ENCODE results near the gene OTOA.
"Not testable (repeated sequence)": the region's sequence is repeated elsewhere in the genome, so short reads cannot be mapped to it uniquely, and the experiment has no call there.

OTOA gene

GRCh38 chr16:21641916-21642315 lies 21.9 kb upstream of the OTOA start:
- DNase-seq (ENCODE audit: low spot score), result no peak

- no peak for DNase-seq (ENCODE audit: low spot score)
Observed at GRCh38 chr16:21642861-21643260, 20.9 kb upstream of the OTOA start.

- no peak for DNase-seq (ENCODE audit: low spot score)
Observed at GRCh38 chr16:21643785-21644184, 20.0 kb upstream of the OTOA start.

GRCh38 chr16:21644674-21645073 lies 19.1 kb upstream of the OTOA start:
- DNase-seq (ENCODE audit: low spot score), result no peak

GRCh38 chr16:21645261-21645721 lies 18.5 kb upstream of the OTOA start:
- no peak for DNase-seq (ENCODE audit: low spot score)

- no peak for DNase-seq (ENCODE audit: low spot score)
Observed at GRCh38 chr16:21646091-21646490, 17.7 kb upstream of the OTOA start.

GRCh38 chr16:21646721-21647561 lies 16.8 kb upstream of the OTOA start:
- no peak for DNase-seq (ENCODE audit: low spot score)

GRCh38 chr16:21647562-21648164 lies 16.1 kb upstream of the OTOA start:
- no peak for DNase-seq (ENCODE audit: low spot score)

GRCh38 chr16:21649826-21650406 lies 13.9 kb upstream of the OTOA start:
- not testable (repeated sequence) for DNase-seq (ENCODE audit: low spot score)

- no peak for DNase-seq (ENCODE audit: low spot score)
Observed at GRCh38 chr16:21650521-21650920, 13.2 kb upstream of the OTOA start.

- DNase-seq (ENCODE audit: low spot score), result no peak
Observed at GRCh38 chr16:21651515-21651914, 12.3 kb upstream of the OTOA start.

GRCh38 chr16:21652453-21652852 lies 11.3 kb upstream of the OTOA start, which contains the start of gene IGSF6:
Gene IGSF6 (minus strand): TSS chr16:21652608. CDS start chr16:21652598, 10 bp downstream.
- DNase-seq (ENCODE audit: low spot score), result no peak

GRCh38 chr16:21653571-21653970 lies 10.2 kb upstream of the OTOA start:
- no peak for DNase-seq (ENCODE audit: low spot score)

- DNase-seq (ENCODE audit: low spot score), result no peak
Observed at GRCh38 chr16:21654466-21654865, 9.3 kb upstream of the OTOA start.

- no peak for DNase-seq (ENCODE audit: low spot score)
Observed at GRCh38 chr16:21654881-21655280, 8.9 kb upstream of the OTOA start.

GRCh38 chr16:21656795-21657768 lies 6.7 kb upstream of the OTOA start:
- peak; percentile 72 for DNase-seq (ENCODE audit: low spot score)

- no peak for DNase-seq (ENCODE audit: low spot score)
Observed at GRCh38 chr16:21659124-21659523, 4.6 kb upstream of the OTOA start.

GRCh38 chr16:21664801-21665492 lies 1.2 kb downstream of the OTOA start:
- no peak for DNase-seq (ENCODE audit: low spot score)

GRCh38 chr16:21666772-21667171 lies 3.0 kb downstream of the OTOA start:
- no peak for DNase-seq (ENCODE audit: low spot score)

GRCh38 chr16:21667575-21667974 lies 3.8 kb downstream of the OTOA start:
- no peak for DNase-seq (ENCODE audit: low spot score)

- DNase-seq (ENCODE audit: low spot score), result no peak
Observed at GRCh38 chr16:21673469-21673868, 9.7 kb downstream of the OTOA start.

Data from AG20443 (cell line).